GM19043 (cell line): ENCODE measurements around the gene INPP4B.
"Not testable (repeated sequence)": the region's sequence is repeated elsewhere in the genome, so short reads cannot be mapped to it uniquely, and the experiment has no call there.

Experiments
- ATAC-seq: cut with Tn5 transposase; IDR thresholded peaks from one replicate; pipeline ENCODE4 v1.9.1; 2021; ENCODE audit warnings: low read depth; ENCODE audit not compliant: unreplicated experiment

INPP4B gene

GRCh38 chr4:142120921-142121320 lies 725.2 kb downstream of the INPP4B start:
- no peak for ATAC-seq

GRCh38 chr4:142112451-142112850 lies 733.6 kb downstream of the INPP4B start:
- ATAC-seq, result no peak

GRCh38 chr4:142110136-142110535 lies 736.0 kb downstream of the INPP4B start:
- no peak for ATAC-seq

GRCh38 chr4:142104041-142104440 lies 742.1 kb downstream of the INPP4B start:
- ATAC-seq, result no peak

GRCh38 chr4:142101401-142101800 lies 744.7 kb downstream of the INPP4B start:
- no peak for ATAC-seq

GRCh38 chr4:142100941-142101340 lies 745.2 kb downstream of the INPP4B start:
- no peak for ATAC-seq

GRCh38 chr4:142098900-142099545 lies 747.1 kb downstream of the INPP4B start:
- no peak for ATAC-seq

- no peak for ATAC-seq
Measured at GRCh38 chr4:142098380-142098779, 747.7 kb downstream of the INPP4B start.

- ATAC-seq, result no peak
Measured at GRCh38 chr4:142097015-142097414, 749.1 kb downstream of the INPP4B start.

- no peak for ATAC-seq
Measured at GRCh38 chr4:142095886-142096605, 750.1 kb downstream of the INPP4B start.

GRCh38 chr4:142092941-142093340 lies 753.2 kb downstream of the INPP4B start:
- ATAC-seq, result no peak

GRCh38 chr4:142091691-142092182 lies 754.4 kb downstream of the INPP4B start:
- ATAC-seq, result no peak

GRCh38 chr4:142091085-142091513 lies 755.0 kb downstream of the INPP4B start:
- no peak for ATAC-seq

- no peak for ATAC-seq
Measured at GRCh38 chr4:142088906-142089305, 757.2 kb downstream of the INPP4B start.

- no peak for ATAC-seq
Measured at GRCh38 chr4:142085513-142086292, 760.4 kb downstream of the INPP4B start.

- no peak for ATAC-seq
Measured at GRCh38 chr4:142083264-142083663, 762.8 kb downstream of the INPP4B start.

- no peak for ATAC-seq
Measured at GRCh38 chr4:142081025-142081424, 765.1 kb downstream of the INPP4B start.

GRCh38 chr4:142079959-142080358 lies 766.1 kb downstream of the INPP4B start:
- no peak for ATAC-seq

GRCh38 chr4:142077048-142077447 lies 769.1 kb downstream of the INPP4B start:
- ATAC-seq, result no peak

- not testable (repeated sequence) for ATAC-seq
Measured at GRCh38 chr4:142068304-142068703, 777.8 kb downstream of the INPP4B start.

- ATAC-seq, result not testable (repeated sequence)
Measured at GRCh38 chr4:142066562-142066961, 779.5 kb downstream of the INPP4B start.
